Measurements from ENCODE around the gene RAB8A.
"Not testable (repeated sequence)": the region's sequence is repeated elsewhere in the genome, so short reads cannot be mapped to it uniquely, and the experiment has no call there.

RAB8A gene

GRCh38 chr19:16078759-16079707, 32.7 kb upstream of the RAB8A start:
- no peak for DNase-seq

GRCh38 chr19:16084067-16084685, 27.5 kb upstream of the RAB8A start:
- no peak for DNase-seq

GRCh38 chr19:16085115-16085514, 26.6 kb upstream of the RAB8A start:
- no peak for DNase-seq

GRCh38 chr19:16087404-16087803, 24.3 kb upstream of the RAB8A start:
- not testable (repeated sequence) for DNase-seq

GRCh38 chr19:16087940-16088339, 23.7 kb upstream of the RAB8A start:
- DNase-seq, result no peak

- no peak for DNase-seq
Observed at GRCh38 chr19:16088351-16089009, 23.2 kb upstream of the RAB8A start.

GRCh38 chr19:16089010-16089846, 22.5 kb upstream of the RAB8A start:
- DNase-seq, result no peak

- no peak for DNase-seq
Observed at GRCh38 chr19:16091546-16092475, 19.9 kb upstream of the RAB8A start.

- DNase-seq, result no peak
Observed at GRCh38 chr19:16094360-16095070, 17.2 kb upstream of the RAB8A start.

GRCh38 chr19:16095071-16095571, 16.6 kb upstream of the RAB8A start:
- DNase-seq, result no peak

- no peak for DNase-seq
Observed at GRCh38 chr19:16096280-16096855, 15.3 kb upstream of the RAB8A start.

- no peak for DNase-seq
Observed at GRCh38 chr19:16098416-16098768, 13.3 kb upstream of the RAB8A start.

GRCh38 chr19:16098821-16099220, 12.9 kb upstream of the RAB8A start:
- DNase-seq, result no peak

GRCh38 chr19:16099314-16099965, 12.2 kb upstream of the RAB8A start:
- not testable (repeated sequence) for DNase-seq

- DNase-seq, result no peak
Observed at GRCh38 chr19:16100524-16100923, 11.2 kb upstream of the RAB8A start.

GRCh38 chr19:16104722-16105121, 7.0 kb upstream of the RAB8A start:
- DNase-seq, result no peak

- no peak for DNase-seq
Observed at GRCh38 chr19:16106121-16106520, 5.6 kb upstream of the RAB8A start.

GRCh38 chr19:16111909-16112752, 442 bp downstream of the RAB8A start:
- DNase-seq, result no peak

- DNase-seq, result no peak
Observed at GRCh38 chr19:16112778-16113177, 1.1 kb downstream of the RAB8A start.
